HFFc6 (cell line): ENCODE data around the gene ZNF140. TPM values are rescaled to one million over a fixed set of nuclear protein-coding genes. Genes with fewer than 3 reads are reported as not detected.

Experiments used
- DNase-seq: peaks from one replicate; pipeline ENCODE4 v3.0.0-alpha.2; 2018
- H3K27ac Mint-ChIP-seq: 2 replicates; pipeline ENCODE4 v1.8.0; 2020; ENCODE audit warnings: mild to moderate bottlenecking, mixed read lengths
- H3K27me3 Mint-ChIP-seq: 2 replicates; pipeline ENCODE4 v1.8.0; 2021; ENCODE audit warnings: mild to moderate bottlenecking, moderate library complexity, mixed read lengths; ENCODE audit not compliant: insufficient read depth
- H3K36me3 Mint-ChIP-seq: 2 replicates; pipeline ENCODE4 v1.8.0; 2021; ENCODE audit warnings: low read depth, mixed read lengths
- H3K4me1 Mint-ChIP-seq: 2 replicates; pipeline ENCODE4 v1.8.0; 2020; ENCODE audit warnings: low read depth, mixed read lengths
- H3K4me3 Mint-ChIP-seq: 2 replicates; pipeline ENCODE4 v1.8.0; 2020; ENCODE audit warnings: mild to moderate bottlenecking, moderate library complexity, mixed read lengths
- H3K9me3 Mint-ChIP-seq: 2 replicates; pipeline ENCODE4 v1.8.0; 2020; ENCODE audit warnings: mild to moderate bottlenecking, mixed read lengths
- total RNA-seq, 6 experiments: library from RNA; stranded (reverse); fragmentation: NEBNext Ultra II Directional; extraction: Animal tissue kit (Norgen Biotek cat#: 25700); gene quantifications; 2 replicates in 1 of 6; 3 replicates in 5 of 6; pipeline ENCODE4 v1.2.3, GENCODE V29; 2021
- TF ChIP-seq, protein P1 (sequence below): fragments of 200-600 bp; sonication (generic); IDR thresholded peaks from 2 replicates; pipeline ENCODE4 v1.5.0; 2021; ENCODE audit warnings: antibody characterized with exemption, mild to moderate bottlenecking

Gene ZNF140
- total RNA-seq, 6 experiments from 2014 or later = 7.7 to 9.5 (median 7.9) TPM

DNA sequence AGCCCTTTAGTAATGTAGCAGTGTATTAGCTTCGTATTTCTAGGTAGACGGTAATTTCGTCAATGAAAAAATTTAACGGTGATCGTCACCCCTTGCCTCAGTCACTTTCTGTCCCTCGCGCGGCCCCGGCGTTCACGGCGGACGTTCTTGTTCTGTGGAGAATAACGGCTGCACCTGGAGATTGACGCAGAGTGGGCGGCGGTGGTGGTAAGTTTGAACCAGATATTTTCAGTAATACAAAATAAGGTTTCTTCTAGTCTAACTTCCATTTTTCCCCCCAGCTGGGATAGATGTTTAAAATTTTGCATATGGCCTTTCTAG lies 50.0 kb downstream of the ZNF140 start:
- peaks cover 64% of the 10 kb centered on the region for H3K36me3 Mint-ChIP-seq
- TF ChIP-seq, protein P1, sequence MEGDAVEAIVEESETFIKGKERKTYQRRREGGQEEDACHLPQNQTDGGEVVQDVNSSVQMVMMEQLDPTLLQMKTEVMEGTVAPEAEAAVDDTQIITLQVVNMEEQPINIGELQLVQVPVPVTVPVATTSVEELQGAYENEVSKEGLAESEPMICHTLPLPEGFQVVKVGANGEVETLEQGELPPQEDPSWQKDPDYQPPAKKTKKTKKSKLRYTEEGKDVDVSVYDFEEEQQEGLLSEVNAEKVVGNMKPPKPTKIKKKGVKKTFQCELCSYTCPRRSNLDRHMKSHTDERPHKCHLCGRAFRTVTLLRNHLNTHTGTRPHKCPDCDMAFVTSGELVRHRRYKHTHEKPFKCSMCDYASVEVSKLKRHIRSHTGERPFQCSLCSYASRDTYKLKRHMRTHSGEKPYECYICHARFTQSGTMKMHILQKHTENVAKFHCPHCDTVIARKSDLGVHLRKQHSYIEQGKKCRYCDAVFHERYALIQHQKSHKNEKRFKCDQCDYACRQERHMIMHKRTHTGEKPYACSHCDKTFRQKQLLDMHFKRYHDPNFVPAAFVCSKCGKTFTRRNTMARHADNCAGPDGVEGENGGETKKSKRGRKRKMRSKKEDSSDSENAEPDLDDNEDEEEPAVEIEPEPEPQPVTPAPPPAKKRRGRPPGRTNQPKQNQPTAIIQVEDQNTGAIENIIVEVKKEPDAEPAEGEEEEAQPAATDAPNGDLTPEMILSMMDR = no peak
- H3K27ac Mint-ChIP-seq = peak overlapping the region; percentile 99
- H3K9me3 Mint-ChIP-seq = peaks cover 74% of the 10 kb centered on the region
- H3K27me3 Mint-ChIP-seq = peaks cover 4% of the 10 kb centered on the region; the same call in 1 of the 2 replicates
- H3K4me3 Mint-ChIP-seq = peak overlapping the region; percentile 98
- peaks cover 11% of the 10 kb centered on the region for H3K4me1 Mint-ChIP-seq
- no peak for DNase-seq

DNA sequence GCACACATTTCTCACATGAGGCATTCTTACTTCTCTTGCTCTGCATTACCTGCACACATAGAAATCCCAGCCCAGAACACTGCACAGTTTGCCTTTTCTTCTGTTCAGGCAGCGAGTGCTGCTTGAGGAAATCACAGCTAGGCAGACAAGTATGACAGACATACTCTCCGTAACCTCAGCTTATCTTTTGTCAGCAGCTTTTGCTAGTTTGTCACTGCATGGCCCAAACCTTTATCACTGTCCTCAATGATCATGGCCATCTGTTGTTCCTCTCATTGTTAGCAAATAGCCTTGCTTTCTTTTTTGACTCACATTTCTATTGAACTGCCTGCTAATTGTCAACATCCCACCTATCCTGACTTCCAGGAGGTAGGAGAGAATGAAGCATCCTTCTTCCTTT lies 55.0 kb downstream of the ZNF140 start:
- DNase-seq = no peak
- H3K27ac Mint-ChIP-seq = no peak overlapping the region
- peaks cover 84% of the 10 kb centered on the region for H3K9me3 Mint-ChIP-seq
- peaks cover 82% of the 10 kb centered on the region for H3K36me3 Mint-ChIP-seq
- H3K27me3 Mint-ChIP-seq = no peaks in the 10 kb centered on the region
- peaks cover 11% of the 10 kb centered on the region for H3K4me1 Mint-ChIP-seq
- H3K4me3 Mint-ChIP-seq = no peak overlapping the region
- TF ChIP-seq, protein P1 = no peak

DNA sequence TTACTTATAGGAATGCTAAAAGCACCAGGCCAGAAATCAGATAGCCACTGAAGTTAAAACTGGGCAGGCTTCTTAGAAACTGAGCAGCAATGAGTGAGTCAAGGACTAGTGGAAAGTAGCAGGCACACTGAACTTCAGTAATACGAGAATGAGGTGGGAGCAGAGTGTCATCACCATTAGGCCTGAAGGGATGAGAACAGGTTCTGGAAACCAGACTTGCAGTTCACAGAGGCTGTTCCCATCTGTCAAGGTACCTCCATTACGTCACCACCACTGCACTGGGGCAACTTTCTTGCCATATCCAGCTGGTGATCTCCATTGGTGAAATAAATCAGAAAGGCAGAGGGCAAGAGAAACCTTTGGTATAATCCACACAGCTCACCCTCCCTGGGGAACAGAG lies 65.3 kb downstream of the ZNF140 start:
- DNase-seq = no peak
- H3K36me3 Mint-ChIP-seq = peaks cover 81% of the 10 kb centered on the region
- H3K27ac Mint-ChIP-seq = no peak overlapping the region
- TF ChIP-seq, protein P1 = no peak
- peaks cover 76% of the 10 kb centered on the region for H3K9me3 Mint-ChIP-seq
- H3K27me3 Mint-ChIP-seq = no peaks in the 10 kb centered on the region
- H3K4me3 Mint-ChIP-seq = no peak overlapping the region
- no peaks in the 10 kb centered on the region for H3K4me1 Mint-ChIP-seq

DNA sequence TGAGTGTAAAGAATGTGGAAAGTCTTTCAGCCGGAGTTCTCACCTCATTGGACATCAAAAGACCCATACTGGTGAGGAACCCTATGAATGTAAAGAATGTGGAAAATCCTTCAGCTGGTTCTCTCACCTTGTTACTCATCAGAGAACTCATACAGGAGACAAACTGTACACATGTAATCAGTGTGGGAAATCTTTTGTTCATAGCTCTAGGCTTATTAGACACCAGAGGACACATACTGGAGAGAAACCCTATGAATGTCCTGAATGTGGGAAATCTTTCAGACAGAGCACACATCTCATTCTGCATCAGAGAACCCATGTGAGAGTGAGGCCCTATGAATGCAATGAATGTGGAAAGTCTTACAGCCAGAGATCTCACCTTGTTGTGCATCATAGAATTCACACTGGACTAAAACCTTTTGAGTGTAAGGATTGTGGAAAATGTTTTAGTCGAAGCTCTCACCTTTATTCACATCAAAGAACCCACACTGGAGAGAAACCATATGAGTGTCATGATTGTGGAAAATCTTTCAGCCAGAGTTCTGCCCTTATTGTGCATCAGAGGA lies 75.5 kb downstream of the ZNF140 start:
- no peak for DNase-seq
- H3K36me3 Mint-ChIP-seq = peaks cover 92% of the 10 kb centered on the region
- H3K9me3 Mint-ChIP-seq = peaks cover 95% of the 10 kb centered on the region
- H3K27ac Mint-ChIP-seq = no peak overlapping the region
- no peak overlapping the region for H3K4me3 Mint-ChIP-seq
- TF ChIP-seq, protein P1 = no peak
- no peaks in the 10 kb centered on the region; the same call in 1 of the 2 replicates for H3K27me3 Mint-ChIP-seq
- H3K4me1 Mint-ChIP-seq = no peaks in the 10 kb centered on the region

Other genes starting within 250 kb of the ZNF140 start
- 10 to 100 TPM; 23.1 to 30.0 (median 26.2) TPM for gene CHFR, start 193.3 kb upstream of the ZNF140 start, total RNA-seq
- 10 to 100 TPM in 1 of 6 experiments, 1 to 10 TPM in 5; 6.2 to 11.8 (median 7.6) TPM for gene ZNF605, start 124.6 kb upstream of the ZNF140 start, total RNA-seq
- gene ZNF26, start 94.6 kb upstream of the ZNF140 start, total RNA-seq = 1 to 10 TPM; 5.9 to 6.6 (median 6.1) TPM
- gene ZNF84, start 43.4 kb upstream of the ZNF140 start, total RNA-seq = 10 to 100 TPM in 4 of 6 experiments, 1 to 10 TPM in 2; 9.2 to 13.0 (median 11.3) TPM
- gene ZNF891, start 49.4 kb downstream of the ZNF140 start, total RNA-seq = under 1 TPM; 0.59 to 0.70 (median 0.62) TPM
- gene ZNF10, start 49.7 kb downstream of the ZNF140 start, total RNA-seq = 1 to 10 TPM; 3.6 to 4.8 (median 4.1) TPM
- gene ZNF268, start 100.6 kb downstream of the ZNF140 start, total RNA-seq = 10 to 100 TPM; 13.5 to 15.7 (median 14.0) TPM
- gene ANHX, start 155.0 kb downstream of the ZNF140 start, total RNA-seq = not detected